NCI-H2029 (cell line): ENCODE measurements around the gene PDGFA.

Source experiments
- DNase-seq: peaks from one replicate; lab custom pipeline; 2025; lab: John Stamatoyannopoulos, UW

PDGFA gene

DNA sequence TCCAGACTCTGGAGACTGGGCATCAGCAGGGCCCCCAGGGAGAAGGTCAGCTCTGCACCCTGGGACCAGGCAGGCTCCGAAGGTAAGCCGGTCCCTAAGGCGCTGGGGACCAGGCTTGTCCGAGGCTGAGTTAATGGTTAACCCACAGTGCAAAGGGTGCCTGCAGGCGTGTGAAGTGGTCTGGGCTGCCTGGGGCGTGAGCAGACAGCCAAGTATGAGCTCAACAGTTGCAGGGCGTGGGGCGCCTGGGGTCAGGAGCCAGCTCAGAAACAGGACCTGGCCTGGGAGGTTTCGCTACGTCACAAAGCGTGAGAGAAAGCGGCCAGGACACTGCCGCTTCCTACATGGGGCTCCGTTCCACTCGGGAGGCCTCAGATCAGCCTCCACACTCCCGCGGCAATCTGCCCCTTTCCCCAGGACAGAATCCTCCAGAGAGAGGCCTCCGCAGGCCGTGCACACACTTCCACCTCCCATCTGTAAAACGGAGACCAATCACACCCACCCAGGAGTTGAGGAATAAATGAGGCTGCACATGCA, 16.0 kb downstream of the PDGFA start:
- no peak for DNase-seq

DNA sequence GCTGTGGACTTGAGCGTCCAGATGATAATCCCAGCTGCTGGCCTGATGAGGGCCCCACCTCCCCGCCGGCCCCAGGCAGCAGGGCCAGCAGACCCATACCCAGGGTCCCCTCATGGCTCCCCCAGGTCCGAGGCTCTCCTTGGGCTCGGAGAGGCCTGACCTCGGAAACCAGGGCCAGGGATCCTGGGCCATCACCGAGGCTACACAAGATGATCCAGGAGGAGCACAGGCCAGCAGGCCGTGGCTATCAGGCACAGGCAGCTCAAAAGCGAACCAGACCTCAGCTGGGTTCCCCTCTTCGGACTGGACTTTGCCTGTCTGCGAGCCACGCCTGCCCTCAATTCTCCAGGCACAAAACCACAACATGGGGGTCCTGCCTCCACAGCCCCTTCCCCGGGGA, 17.4 kb downstream of the PDGFA start:
- no peak for DNase-seq

DNA sequence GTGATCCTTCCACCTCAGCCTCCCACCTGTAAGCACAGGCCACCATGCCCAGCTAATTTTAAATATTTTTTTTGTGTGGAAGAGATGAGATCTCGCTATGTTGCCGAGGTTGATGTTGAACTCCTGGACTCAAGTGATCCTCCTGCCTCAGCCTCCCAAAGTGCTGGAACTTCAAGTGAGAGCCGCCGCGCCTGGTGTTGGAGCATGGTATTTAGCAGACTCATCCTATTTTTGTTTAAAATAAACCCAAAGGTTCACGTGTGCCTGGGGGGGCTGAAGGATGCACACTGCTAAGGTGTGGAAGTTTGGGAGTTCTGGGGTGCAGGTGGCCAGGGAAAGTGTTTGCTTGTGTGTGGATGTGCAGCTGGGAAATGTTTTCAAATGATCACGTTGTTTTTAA, 18.1 kb downstream of the PDGFA start:
- DNase-seq = no peak

DNA sequence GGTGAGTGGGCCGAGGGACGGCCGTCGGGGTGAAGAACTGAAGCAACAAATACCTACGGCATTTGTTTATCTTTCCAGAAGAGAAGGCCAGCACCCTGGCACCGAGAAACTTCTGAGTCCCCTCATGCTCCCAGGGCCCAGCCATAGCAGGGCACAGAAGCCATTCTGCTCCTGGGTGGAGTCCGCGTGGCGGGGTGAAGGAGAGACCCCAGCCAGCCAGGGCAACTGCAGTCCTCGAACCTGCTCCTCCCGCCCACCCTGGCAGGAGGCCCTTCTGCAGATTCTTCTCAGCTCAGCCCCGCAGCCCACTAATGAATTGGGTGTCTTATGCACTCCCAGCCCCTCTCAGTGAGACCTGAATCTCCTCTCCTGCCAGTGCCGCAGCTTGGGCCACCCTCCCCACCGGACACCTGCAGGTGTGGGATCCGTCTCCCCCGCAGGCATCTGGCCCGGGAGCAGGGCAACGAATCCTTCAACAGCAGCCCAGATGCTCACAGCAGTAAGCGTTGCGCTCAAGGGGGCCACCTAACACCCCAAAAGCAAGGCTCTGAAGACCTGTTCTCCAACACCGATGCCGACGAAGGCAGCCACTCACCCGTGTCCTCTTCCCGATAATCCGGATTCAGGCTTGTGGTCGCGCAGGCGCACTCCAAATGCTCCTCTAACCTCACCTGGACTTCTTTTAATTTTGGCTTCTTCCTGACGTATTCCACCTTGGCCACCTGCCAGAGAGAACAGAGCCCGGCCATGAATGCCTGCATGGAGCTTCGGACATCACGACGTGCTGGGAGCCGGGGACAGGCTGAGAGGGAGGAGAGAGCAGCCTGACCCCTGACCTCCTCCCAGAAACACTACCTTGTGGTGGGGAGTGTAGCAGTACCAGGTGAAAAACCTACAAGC, 18.9 kb downstream of the PDGFA start:
- no peak for DNase-seq

DNA sequence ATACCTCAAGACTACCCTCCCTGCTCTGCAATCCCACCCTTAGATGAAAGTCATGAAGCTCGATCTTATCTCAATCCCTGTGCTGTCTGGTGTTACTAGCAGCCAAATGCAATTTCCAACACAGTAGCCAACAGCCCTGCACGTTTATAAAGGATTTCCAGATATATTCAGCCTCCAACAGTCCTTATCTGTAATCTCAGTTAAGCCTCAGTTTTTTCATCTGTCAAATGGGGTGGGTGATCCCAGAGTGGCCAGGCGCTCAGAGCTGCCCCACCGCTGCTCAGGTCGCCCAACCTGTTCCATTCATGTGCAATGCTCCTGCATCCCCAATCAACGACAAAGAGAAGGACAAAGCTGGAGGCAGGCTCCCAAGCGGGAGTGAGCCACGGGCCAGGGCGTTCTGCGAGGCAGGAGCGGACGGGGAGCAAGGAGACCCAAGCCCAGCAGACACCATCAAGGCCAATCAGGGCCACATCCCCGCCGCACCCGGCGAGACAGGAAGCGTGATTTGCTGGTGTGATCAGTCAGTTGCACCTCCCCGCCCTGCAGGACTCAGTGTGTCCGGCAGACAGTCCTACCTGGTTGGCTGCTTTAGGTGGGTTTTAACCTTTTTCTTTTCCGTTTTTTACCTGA, 19.7 kb downstream of the PDGFA start:
- no peak for DNase-seq

DNA sequence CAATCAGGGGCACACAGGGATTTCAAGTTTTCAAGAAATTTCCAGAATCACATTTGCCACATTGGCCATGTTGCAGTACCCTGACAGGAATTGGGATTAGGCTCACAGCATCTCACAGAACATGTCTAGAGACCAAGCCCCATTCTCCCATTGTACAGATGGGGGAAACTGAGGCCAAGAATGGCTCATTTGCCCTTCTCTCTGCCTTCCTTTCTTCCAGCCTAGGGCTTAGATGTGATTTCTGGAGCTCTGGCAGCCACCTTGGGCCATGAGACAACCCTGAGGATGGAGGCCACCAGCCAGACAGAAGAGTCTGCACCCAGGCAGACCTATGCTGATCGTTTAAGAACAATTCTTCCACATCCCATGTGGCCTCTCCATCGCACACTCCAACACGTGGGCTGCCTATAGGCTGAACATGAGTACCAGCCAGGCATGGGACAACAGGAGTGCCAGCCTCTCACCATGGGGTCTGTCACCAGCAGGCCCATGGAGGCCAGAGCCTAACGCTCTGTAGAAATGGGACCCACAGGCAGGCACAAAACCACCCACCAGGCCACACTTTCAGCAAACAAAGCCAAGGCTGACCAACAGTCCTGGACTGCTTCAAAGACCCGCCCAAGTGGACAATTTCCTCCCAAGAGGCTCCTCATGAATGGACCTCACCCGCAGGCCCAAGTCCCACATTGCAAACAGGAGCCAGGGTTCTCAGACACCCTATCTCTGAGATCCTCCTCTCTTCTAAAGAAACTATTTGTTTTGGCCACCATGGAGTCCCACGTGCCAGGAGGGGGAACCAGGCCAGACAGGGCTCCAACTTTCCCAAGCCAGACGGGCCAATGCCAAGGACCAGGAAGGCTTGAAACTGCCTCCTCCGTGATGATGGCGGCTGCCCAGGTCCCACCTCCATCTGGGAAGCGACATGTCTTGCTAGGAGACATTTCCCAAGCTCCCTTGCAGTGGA, 20.7 kb downstream of the PDGFA start:
- no peak for DNase-seq

DNA sequence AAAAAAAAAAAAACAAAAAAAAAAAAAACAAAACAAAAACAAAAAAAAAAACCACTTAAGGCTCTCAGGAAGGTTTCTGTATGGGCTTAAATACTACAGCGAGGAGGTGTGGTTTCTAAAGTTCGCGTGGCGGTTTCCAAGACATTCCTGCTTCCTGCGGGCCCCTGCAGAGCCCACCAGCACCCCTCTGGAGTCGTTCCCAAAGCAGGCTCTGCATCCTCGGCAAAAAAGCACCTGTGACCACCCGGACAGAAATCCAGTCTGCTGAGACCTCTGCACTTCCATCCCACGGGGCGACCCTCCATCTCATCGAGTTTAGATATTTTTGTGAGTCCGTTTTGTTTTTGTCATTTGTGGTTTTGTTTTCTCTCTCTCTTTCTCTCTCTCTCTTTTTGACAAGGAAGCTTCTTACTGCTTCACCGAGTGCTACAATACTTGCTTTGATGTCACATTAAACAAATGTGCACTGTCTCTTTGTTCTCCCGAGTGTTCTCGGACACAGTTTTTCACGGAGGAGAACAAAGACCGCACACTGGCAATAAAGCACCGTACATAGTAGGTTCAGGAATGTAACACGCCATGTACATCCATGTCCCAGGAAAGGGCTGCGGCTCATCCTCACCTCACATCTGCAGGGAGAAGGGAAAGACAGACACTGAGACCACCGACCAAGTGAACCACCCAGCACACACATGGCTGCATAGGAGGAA, 21.5 kb downstream of the PDGFA start:
- no peak for DNase-seq

DNA sequence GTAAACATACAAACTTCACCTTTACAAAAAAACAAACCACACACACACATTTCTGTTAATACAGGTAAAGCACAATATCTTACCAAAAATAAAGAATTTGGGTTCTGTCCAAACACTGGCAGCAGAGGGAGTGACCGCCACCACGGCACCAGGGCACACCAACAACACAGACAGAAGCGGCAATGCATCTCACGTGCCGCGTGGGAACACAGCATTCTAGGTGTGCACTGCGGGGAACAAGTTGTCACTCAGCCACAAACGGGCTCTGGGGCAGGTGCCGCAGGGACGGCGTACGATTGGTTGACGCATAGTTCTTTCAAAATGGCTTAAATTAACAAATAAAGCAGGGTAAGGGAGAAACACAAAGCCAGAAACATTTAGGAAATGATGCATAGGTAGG, 22.3 kb downstream of the PDGFA start:
- no peak for DNase-seq

DNA sequence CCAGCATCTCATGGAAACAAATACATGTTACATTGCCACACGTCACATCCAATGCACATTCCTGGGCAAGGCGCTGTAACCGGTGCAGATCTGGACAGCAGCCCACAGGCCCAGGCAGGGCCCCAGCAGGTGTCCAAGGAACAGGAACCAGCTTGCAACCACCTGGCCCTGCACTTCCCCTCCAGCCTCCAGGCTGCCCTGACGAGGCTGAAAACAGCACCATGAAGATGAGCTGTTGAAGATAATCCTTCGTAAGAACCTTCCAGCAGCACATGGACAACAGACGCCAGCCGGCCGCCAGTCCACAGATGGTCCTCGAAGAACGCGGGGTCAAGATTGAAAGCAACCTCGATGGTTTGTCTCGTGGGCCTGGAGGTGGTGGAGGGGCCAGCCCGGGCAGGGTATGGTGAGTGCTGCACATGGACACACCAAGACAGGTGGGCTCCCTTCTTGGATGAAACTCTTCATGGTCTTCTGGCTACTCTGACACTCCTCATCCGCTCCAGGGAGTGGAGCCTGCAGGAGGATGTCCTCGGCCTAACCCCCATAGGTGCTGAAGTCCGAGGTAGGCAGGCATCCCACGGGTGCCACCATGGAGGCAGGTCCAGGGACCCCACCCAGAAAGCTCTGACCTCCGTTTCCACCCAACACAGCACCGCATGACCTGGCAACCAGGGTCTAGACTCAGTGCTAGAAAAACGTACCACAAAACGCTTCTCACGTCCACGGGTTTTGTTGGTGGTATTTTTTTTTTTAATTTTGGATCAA, 22.9 kb downstream of the PDGFA start:
- DNase-seq = no peak

DNA sequence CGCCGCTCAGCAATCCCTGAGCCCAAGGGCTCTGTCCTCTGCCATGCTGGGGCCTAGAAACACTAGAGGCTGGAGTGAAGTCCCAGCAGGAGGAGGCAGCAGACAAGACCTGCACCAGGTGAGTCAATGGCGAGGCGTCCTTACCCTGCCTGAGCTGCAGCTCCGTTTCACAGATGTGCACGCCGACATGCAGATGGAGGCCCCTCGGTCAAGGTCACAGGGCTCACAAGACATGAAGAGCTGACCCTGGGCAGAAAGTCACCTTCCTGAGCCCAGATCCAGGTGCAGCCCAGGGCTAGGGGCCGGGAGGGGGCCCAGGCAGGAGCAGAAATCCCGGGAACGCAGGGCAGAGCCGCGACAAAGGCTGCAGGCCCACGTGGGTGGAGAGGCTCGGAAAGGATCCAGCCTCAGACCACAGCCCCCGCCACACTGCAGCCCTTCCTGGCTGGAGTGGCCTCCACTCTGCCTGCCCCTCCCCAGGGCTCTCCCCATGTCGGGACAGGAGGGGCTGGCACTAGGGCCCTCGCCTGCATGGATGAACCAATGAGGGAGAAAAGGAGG, 23.8 kb downstream of the PDGFA start:
- DNase-seq = no peak

DNA sequence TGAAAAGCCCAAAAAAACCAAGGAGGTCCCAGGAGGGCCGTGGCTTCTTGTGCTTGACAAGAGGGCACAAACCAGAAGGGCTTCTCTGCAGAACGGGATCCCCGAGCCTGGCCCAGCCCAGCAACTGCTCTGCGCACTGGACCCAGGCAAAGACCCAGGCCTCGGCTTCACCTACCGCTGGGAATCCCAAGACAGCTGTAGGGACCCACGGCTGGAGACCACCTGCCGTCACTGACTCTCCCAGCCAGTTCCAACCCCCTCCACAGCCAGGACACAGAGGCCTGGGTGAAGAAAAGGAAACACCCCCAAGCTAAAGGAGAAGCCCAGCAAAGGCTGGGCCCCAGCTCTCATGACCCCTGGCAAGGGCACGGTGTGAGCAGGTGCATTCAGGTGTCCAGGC, 24.3 kb downstream of the PDGFA start:
- DNase-seq = no peak

DNA sequence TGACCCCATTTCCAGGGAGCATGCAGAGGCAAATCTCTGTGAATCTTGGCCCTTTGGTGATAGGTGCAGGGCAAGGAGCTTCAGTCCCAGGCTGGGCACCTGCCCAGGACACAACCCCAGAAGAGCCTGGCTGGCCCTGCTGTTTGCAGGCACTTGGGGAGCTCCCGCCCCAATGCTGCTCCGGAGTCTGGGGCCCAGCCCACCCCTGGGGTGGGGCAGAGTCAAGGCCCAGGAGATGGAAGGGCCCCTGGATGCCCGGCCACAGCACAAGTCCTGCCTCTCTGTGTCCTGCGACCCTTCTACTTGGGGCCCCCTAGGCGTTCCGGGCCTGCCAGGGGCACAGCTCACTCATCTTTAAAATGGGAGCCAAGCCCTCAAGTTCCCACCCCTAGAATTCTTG, 24.7 kb downstream of the PDGFA start:
- no peak for DNase-seq

DNA sequence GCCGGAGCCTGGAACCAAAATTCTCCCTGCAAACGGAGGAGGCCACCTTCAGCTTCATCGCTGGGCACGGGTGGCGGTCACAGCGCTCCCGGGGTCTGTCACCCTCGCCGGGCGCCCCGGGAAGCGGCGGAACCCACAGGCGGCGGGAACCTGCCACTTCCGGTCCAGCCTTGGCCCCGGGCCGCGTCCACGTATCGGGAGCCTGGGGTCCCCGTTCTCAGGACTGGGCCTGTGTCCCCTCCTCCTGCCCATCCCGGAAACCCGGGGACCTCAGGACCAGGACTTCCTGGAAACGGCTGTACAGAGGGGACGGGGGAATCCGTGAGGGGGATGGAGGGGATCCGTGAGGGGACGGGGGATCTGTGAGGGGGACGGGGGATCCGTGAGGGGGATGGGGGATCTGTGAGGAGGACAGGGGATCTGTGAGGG, 25.4 kb downstream of the PDGFA start:
- no peak for DNase-seq

DNA sequence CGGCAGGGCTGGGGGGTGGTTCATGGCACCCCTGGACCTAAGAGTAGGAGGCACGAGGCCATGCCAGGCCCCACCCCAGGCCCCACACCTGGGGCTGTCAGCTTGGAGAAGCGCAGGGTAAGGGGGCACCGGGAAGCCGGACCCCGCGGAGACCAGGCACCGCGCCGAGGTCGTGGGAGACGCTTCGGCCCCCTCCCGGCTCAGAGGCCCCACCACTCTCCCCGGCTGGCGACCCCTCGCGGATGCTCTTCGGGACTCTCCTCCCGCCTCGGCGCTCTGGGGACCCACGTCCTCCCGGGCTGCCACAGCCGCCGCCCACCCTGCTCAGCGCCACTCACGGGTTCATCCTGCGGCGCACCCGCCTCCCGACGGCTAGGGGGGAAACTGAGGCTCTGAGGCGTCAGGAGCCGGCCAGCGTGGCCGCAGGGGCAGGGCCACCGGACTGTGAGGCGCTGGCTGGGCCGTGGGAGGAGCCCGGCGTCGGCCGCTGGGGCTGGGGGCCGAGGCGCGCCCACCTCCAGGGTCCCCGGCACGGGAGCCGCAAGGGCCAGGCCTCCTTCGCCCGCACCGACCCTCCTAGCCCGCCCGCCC, 25.9 kb downstream of the PDGFA start:
- no peak for DNase-seq

DNA sequence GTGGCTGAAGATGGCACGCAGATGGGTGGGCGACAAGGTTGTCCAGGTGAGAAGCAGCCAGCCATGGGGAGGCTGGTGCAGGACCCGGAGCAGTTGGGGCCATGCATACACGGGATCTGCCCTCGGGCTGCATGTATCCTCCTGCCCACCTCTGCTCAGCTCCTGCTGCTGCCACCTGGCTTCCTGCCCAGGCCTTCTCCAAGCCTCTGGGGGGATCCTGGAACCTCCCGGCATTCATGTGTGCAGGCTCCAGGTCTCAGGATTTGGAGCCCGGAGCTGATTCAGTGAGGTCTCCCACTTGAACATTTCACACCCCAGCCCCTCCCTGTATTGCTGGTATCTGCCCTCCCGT, 27.0 kb downstream of the PDGFA start:
- DNase-seq = no peak

DNA sequence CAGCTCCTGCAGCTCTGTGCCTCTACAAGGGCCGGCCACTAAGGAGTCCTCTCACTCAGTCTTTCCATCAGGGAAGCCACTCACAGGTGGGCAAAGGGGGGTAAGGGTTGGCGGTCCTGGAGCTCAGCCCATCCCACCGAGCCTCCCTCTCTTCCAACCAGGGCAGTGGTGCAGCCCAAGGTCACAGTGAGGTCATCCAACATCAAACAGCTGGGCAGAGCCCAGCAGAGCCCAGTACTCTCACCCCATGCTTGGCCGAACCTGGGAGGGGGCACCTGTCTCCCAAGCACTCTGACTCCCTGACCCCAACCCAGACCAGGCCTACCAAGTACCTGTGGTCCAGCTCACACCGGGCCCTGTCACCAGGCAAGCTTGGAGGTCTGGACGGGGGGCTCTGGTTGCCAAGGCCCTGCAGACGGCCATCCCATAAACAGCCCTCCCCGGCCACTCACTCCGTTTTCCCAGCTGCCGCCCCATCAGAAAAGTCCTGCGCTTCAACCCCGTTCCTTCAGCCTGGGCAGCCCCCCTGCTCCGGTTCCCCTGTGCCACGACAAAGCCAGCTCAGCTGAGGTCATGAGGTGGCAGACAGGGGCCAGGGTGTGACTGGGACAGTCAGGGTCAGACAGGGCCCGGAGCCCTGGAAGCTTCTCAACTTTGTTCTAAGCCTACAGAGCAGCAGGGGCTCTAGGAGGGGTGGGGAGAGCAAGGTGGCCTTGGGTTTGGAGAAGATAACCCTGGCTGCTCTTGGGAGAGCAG, 27.5 kb downstream of the PDGFA start:
- DNase-seq = no peak

DNA sequence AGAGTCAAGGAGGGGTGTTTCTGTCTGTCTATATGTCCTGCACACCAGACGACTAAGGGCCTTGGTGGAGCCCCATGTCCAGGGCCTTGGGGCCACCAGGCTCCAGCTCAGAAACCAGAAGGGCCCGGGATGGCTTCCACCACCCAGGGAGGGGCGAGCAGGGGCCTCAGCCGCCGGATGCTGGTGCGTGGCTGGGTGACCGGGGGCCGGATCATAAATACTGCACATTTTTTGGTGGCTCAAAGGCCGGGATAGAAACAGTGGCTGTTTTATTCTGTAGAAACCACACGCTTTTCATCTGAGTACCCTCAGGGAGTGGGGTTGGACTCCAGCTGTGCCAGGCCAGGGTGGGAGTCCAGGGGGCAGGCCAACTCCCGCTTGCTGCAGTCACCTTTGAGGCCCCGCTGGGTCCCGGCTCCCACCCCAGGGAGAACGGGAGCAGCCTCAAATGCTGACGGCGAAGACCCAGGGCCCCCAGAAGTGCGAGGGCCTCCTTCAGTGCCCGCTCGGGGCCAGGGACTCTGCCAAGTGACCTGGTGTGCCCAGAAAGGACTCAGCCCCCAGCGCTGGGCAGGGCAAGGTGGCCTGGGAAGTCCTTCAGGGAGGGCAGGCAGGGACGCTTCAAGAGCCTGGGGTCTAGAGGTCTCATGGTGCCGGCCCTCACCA, 28.2 kb downstream of the PDGFA start:
- no peak for DNase-seq

DNA sequence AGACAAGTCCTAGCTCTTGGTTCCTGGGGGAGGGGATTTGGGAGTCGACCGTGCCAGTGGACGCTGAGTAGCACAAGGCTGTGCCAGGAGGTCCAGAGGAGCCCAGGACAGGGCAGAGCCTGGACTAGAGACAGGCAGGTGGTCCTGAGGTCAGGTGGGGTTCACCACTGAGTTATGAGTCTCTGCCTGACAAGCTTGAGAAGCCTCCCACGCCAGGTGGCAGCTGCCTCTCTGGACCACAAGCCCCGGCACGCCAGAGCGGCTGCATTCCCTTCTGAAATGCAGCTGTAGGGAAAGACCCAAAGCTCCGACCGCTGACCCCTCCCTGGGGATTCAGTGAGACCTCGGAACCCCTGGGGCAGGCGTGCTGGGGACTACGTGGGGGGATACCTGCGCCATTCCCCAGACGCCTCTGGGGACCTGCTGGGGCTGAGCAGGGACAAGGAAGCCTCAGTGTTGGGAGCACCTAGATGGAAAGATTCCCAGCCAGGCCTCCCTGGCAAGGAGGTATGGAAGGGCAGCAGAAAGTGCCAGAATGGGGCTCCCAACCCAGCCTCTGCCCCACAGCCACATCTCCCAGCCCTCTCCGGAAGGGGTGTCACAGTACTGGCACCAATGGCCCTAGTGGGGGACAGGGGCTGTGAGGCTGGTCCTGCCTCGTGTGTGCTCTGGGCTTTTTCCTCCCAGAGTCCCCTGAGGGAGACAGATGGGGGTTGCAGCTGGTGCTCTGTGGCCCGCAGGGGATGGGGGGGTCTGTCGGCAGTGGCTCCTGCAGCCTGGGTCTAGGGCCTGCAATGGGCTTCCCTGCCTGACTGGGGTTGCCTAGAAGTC, 29.0 kb downstream of the PDGFA start:
- DNase-seq = no peak
